ENCODE data around the gene PVALEF.

The PVALEF gene

DNA sequence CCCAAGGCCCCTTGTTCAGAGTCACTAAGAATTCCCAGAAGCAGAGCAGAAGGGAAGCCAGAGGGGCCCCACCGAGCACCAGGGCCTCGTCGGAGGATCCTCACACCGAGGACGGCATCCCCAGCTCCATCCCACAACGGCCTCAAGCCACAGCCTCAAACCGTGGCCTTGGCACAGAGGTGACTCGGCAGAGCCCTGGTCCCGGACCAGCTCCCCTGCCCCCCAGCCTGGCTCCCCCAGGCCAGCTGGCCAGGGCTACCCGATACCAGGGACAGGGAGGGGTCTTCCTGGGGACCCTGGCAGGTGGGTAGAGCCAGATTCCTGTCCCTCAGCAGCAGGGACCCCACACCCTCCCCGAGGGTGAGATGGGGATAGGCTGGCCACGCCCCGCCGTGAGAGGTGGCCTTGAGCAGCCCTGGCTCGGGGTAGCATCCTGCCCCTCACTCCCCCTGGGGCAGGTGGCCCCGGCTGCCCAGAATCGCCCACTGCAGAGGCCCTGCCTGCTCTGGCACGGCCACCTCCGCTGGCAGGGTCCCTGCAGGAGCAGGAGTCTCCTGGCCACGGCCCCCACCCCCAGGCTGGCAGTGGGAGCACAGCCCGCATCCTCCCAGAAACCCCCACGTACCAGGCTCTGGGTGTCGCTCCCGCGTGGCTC is 5.6 kb upstream of the PVALEF start:
- in situ Hi-C loops (cut with HindIII; ENCODE audit: low sequenced_read_pairs), result no loop called here

DNA sequence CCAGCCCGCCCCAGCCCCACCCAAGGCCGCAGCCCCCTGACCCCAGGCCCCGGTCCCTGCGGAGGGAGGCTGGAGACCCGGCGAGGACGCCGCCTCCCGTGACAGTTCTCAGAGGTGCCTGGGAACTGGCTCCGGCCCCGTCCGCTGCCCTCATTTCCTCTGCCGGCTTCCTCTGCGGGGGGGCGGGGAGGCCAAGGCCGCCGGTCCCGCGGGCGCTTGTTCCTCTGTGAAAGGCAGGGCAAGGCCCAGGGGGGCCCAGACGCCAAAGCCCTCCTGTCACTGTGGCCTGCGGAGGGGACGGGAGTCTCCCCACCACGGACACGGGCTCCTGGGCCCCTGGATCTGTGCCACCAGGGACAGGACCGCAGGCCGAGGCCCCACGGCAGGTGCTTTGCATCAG is 5.0 kb upstream of the PVALEF start:
- in situ Hi-C loops (cut with HindIII; ENCODE audit: low sequenced_read_pairs), result no loop called here

- in situ Hi-C loops (cut with HindIII; ENCODE audit: low sequenced_read_pairs), result no loop called here
Observed at GRCh38 chr17:81160747-81161453, 4.4 kb upstream of the PVALEF start.

DNA sequence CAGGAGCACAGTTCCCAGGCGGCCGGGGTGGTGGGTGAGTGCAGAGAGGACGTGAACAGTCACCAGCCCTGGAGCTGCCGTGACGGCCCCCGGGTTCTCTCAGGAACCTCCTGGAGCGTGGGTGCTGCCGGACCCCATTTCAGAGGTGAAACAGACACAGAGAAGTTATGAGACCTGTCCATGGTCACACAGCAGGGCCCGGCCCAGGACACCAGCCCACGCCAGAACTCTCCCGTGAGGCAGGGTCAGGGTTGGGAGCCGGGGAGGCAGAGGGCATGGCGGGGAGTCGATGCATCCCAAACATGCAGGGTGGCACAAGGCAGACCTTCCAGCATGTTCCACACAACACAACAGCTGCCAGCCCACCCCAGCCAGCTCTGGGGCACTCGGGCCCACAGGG is 3.8 kb upstream of the PVALEF start:
- in situ Hi-C loops (cut with HindIII; ENCODE audit: low sequenced_read_pairs), result no loop called here

DNA sequence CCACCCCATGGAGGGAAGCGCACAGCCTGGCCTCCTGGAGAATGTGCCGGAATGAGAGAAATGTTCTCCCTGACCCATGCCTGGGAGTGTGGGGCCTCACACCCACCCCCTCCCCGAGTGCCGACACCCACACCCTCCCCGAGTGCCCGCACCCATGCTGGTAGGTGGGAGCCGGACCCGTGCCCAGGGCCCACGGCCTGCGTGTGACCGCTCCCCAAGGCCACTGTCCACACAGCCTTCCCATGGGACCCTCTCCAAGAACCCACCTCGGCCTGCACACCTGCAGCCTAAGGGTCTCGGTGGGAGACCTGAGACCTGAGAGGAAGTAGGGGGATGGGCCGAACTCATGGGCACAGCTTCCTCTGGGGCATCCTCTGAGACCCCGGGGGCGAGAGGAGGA is 3.3 kb upstream of the PVALEF start:
- in situ Hi-C loops (cut with HindIII; ENCODE audit: low sequenced_read_pairs), result no loop called here

DNA sequence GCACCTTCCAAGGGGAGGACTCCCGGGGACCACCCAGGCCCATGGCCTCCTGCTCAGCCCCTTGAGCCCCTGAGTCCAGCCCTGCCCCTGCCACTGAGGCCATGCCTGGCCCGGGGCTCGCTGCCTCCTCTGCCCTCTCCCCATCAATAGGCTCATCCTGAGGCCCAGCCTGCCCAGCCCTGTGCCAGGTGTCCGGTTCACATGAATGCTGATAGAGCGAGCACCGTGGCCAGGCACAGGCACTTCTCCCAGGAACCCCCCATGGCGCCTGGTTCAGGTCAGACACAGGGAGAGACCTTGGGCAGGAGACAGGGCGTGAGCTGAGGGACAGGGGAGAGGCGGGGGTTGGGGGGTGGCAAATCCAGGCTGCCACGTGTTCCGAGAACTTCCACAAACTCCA is 2.8 kb upstream of the PVALEF start:
- in situ Hi-C loops (cut with HindIII; ENCODE audit: low sequenced_read_pairs), result no loop called here

DNA sequence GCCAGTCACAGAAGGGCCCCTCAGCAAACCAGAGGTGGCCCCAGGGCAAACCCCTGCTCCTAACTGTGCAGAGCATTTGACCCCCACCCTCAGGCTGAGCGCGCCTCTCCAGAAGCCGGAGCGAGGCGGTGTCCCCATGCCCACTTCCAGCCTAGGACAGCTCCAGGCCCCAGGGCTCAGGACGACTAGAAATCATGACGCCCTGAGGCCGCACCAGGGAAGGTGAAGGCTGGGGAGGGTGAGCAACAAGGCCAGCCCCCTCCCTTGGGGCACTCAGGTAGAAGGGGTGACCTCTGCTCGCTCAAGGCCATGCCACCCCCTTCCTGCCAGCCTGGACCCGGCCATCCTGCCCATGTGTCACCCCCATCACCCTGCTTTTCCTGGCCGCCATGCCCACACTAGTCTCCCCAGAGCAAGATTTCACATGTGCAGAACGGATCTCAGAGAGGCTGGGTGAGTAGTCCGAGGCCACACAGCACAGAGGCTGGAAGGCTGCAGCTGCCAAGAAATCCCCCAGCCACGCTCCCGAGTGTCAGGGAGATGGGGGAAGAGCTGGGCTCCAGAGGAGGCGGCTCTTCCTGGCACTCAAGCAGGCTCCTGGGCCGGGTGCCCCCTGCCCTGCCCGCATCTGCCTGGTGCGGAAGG is 2.1 kb upstream of the PVALEF start:
- in situ Hi-C loops (cut with HindIII; ENCODE audit: low sequenced_read_pairs), result no loop called here

DNA sequence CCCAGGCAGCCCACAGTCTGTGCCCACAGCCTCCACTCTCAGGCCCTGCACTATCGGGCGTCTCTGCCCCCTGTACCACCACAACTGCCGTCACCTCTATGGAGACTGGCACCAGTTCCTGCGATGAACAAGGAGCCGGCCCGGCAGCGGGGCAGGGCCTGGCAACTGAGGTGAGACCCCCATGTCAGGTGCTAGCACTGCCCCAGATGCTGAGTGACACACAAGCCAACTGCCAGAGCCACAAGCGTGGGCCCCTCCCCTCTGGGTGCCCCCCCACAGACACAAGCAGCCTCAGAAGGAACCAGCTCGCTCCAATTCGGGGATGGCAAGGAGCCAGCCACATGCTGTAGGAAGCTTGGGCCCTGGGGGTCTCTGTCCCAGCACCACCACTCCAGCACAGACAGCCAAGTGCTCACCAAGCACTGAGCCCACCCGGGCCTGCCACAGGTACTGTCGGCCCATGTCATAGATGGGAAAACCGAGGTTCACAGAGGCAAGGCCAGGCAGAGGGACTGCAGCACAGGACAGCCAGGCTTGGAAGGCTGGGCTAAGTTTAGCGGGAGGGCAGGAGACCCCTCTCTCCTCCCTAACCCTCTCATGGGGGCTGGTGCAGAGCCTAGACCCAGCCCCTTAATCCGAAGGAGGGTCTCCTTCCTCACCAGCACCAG is 1.5 kb upstream of the PVALEF start:
- in situ Hi-C loops (cut with HindIII; ENCODE audit: low sequenced_read_pairs), result no loop called here

DNA sequence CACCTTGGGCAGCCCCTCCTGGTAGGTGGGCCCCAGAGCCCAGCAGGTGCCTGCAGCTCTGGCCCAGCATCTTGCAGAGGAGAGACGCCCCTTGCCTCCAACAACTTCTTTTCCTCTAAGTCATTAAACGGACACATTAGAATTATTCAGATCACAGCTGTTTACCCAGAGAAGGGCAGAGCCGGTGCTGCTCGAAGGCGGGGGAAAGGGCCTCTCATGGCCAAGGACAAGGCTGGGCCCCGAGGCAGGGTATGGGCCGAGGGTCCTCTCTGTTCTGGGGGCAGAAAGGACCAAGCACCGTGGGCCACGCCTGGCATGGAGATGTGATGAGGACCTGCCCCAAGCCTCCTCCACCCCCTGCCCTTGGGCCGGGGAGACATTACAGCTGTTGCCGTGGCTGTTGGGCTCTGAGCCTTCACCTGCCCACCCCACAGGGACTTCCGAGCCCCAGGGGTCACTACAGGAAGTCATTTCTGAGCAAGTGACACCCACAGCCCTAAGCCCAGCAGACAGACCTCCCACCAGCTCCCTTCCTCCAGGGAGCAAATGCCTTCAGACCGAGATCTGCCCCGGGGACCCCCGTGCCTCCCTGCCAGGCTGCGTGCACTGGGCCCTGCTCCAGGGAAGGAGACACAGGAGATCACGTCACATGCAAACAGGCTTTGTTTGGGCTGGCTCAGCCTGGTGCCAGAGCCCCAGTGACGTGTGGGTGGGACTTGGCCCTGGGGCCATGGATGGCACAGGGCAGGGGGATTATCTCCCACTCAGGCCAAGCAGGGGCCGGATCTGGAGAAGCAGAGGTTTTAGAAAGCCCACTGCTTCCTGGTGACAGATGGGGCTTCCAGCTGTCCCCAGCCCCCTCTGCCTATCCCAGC is 699 bp upstream of the PVALEF start:
- in situ Hi-C loops (cut with HindIII; ENCODE audit: low sequenced_read_pairs), result no loop called here

DNA sequence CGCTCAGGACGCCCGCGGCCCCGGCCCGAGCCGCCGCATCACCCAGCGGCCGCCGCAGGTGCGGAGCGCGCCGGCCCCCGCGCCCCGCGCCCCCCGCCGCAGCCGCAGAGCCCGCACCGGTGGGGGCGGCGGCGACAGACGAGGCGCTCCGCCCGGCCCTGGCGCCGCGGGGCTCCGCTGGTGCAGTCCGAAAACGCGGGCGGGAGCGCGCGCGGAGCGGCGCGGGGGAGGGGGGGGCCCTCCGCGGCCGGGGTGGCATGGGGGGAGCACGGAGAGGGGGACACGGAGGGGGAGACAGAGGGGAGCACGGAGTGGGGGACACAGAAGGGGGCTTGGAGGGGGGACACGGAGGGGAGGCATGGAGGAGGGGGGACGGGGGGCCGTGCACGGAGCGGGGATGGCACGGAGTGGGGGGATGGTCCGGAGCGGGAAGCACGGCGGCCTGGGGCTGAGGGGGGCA is 756 bp downstream of the PVALEF start, which contains the start of gene AATK:
Gene AATK, minus strand, starts transcription at position 189 of the 460 bp plus-strand sequence. CDS start 229 bp downstream, outside the sequence.
- in situ Hi-C loops (cut with HindIII; ENCODE audit: low sequenced_read_pairs), result no loop called here

DNA sequence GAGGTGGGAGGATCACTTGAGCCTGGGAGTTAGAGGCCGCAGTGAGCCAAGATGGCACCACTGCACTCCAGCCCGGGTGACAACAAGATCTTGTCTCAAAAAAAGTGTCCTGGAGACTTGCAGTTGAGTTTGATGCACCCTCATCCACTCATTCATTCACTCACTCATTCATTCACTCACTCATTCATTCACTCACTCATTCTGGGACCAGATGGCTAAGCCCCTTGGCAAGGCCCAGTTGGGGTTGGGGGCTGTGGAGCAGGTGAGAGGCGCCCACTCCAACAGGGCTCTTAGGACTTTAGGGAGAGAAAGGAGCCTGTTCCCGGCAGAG is 1.9 kb downstream of the PVALEF start:
- in situ Hi-C loops (cut with HindIII; ENCODE audit: low sequenced_read_pairs), result no loop called here

DNA sequence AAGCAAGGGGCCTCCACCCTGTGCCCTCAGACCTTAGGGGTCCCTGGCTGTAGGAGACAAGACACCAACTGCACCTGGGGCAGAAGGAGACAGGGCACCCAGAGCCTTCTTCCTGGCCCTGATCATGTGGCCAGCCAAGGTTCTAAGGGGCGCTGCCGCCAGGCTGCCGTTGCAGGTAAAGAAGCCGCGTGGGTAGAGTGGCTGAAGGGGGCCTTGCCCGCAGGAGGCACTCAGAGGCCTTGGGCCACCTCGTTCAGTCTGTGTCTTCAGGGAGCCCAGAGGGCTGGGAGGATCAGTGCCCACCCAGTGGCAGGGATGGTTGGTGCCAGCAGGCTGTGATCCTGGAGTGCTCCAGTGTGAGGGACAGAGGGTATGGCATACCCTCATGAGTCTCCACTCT is 2.3 kb downstream of the PVALEF start:
- in situ Hi-C loops (cut with HindIII; ENCODE audit: low sequenced_read_pairs), result no loop called here

DNA sequence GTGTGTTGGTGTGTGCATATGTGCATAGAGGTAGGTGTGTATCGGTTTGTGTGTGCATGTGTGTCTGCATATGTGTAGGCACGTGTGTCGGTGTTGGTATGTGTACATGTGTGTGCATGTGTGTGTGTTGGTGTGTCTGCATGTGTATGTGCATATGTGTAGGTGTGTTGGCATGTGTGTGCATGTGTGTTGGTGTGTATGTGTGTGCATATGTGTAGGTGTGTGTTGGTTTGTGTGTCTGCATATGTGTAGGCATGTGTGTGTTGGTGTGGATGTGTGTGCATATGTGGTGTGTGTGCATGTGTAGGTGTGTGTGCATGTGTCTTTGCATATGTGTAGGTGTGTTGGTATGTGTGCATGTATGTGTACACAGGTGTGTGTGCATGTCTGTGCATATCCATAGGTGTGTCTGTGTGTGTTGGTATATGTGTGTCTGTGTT is 4.6 kb downstream of the PVALEF start:
- in situ Hi-C loops (cut with HindIII; ENCODE audit: low sequenced_read_pairs), result no loop called here

- in situ Hi-C loops (cut with HindIII; ENCODE audit: low sequenced_read_pairs), result no loop called here
Observed at GRCh38 chr17:81170727-81171494, 5.6 kb downstream of the PVALEF start.

- in situ Hi-C loops (cut with HindIII; ENCODE audit: low sequenced_read_pairs), result no loop called here
Observed at GRCh38 chr17:81171941-81172340, 6.6 kb downstream of the PVALEF start.

DNA sequence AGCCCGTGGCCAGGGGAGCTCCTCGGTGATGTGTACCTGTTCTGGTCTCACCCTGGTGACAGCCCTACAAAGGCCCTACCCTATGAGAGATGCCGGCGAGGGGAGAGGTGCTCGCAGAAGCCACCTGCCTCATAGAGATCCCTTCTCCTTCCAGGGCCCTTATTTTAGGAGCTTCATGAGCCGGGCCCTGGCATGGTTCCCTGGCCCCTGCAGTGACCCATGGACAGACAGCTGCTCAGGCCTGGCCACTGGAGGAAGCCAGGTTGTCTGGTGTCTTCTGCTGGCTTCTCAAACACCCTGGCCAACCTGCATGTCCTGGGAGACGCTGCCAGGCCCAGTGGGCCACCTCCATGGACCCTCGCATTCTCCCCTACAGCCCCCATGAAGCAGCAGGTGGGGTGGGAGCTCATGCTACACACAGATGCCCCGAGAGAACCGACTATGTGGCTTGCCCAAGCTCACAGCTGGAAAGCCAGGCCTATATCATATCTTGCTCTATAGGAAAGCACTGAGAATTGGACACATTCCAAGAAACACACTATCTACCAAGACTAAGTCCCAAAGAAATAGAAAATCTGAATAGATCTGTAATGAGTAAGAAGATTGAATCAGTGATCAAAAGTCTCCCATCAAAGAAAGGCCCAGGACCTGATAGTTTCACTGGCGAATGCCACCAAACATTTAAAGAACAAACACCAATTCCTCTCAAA is 7.9 kb downstream of the PVALEF start:
- in situ Hi-C loops (cut with HindIII; ENCODE audit: low sequenced_read_pairs), result no loop called here

DNA sequence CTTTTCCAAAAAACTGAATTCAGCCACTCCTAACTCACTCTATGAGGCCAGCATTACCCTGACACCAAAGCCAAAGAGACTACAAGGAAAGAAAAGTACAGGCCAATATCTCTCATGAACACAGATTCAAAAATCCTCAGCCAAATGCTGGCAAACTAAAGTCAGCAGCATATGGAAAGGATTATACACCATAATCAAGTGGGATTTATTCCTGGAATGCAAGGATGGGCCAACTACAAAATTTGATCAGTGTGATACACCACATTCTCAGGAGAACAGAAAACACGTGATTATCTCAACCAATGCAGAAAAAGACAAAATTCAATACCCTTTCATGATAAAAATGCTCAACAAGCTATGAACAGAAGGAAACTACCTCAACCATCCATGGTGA is 8.5 kb downstream of the PVALEF start:
- in situ Hi-C loops (cut with HindIII; ENCODE audit: low sequenced_read_pairs), result no loop called here

- in situ Hi-C loops (cut with HindIII; ENCODE audit: low sequenced_read_pairs), result no loop called here
Observed at GRCh38 chr17:81176666-81177065, 11.4 kb downstream of the PVALEF start.

All from endothelial cell of hepatic sinusoid (primary cell).